H9 (cell line): ENCODE measurements around the gene PTPN22. TPM values are rescaled to one million over a fixed set of nuclear protein-coding genes. Genes with fewer than 3 reads are reported as not detected.

ENCODE experiments used
- DNase-seq: peaks from one replicate; pipeline ENCODE4 v3.0.0-alpha.2; 2017
- H2AFZ ChIP-seq: one replicate; pipeline ENCODE4 v1.6.1; 2013; ENCODE audit warnings: mild to moderate bottlenecking, low read length, control low read depth, moderate library complexity
- H2AK5ac ChIP-seq: 2 replicates; pipeline ENCODE4 v1.6.1; 2013; ENCODE audit warnings: low read length, control low read depth, mixed read lengths; ENCODE audit not compliant: insufficient read length
- H2BK120ac ChIP-seq: one replicate; pipeline ENCODE4 v1.6.1; 2013; ENCODE audit warnings: low read depth, mild to moderate bottlenecking, low read length, control low read depth, inconsistent platforms; ENCODE audit not compliant: poor library complexity, severe bottlenecking
- H2BK12ac ChIP-seq: 2 replicates; pipeline ENCODE4 v1.6.1; 2013; ENCODE audit warnings: low read length, control low read depth, mixed read lengths, low read depth; ENCODE audit not compliant: insufficient read length
- H2BK15ac ChIP-seq: 2 replicates; pipeline ENCODE4 v1.6.1; 2013; ENCODE audit warnings: low read depth, low read length, control low read depth
- H2BK20ac ChIP-seq: one replicate; pipeline ENCODE4 v1.6.1; 2013; ENCODE audit warnings: low read depth, mild to moderate bottlenecking, low read length, control low read depth, inconsistent platforms; ENCODE audit not compliant: poor library complexity, severe bottlenecking
- H2BK5ac ChIP-seq: 2 replicates; pipeline ENCODE4 v1.6.1; 2013; ENCODE audit warnings: low read length, control low read depth, mixed read lengths; ENCODE audit not compliant: insufficient read length
- H3K14ac ChIP-seq: 2 replicates; pipeline ENCODE4 v1.6.1; 2013; ENCODE audit warnings: low read length, control low read depth; ENCODE audit not compliant: insufficient read depth
- H3K18ac ChIP-seq: 2 replicates; pipeline ENCODE4 v1.6.1; 2013; ENCODE audit warnings: low read depth, mild to moderate bottlenecking, mixed read lengths, low read length, control low read depth; ENCODE audit not compliant: insufficient read length
- H3K23ac ChIP-seq: 2 replicates; pipeline ENCODE4 v1.6.1; 2013; ENCODE audit warnings: low read length, control low read depth, mixed read lengths, low read depth; ENCODE audit not compliant: insufficient read length
- H3K23me2 ChIP-seq: 2 replicates; pipeline ENCODE4 v1.6.1; 2013; ENCODE audit warnings: low read depth, mild to moderate bottlenecking, mixed read lengths, low read length, control low read depth; ENCODE audit not compliant: insufficient read length, poor library complexity, severe bottlenecking
- H3K27ac ChIP-seq: 2 replicates; pipeline ENCODE4 v1.5.1; 2013; ENCODE audit warnings: low read length, control low read depth, mixed read lengths, low read depth; ENCODE audit not compliant: insufficient read length
- H3K27me3 ChIP-seq: 2 replicates; pipeline ENCODE4 v1.6.1; 2013; ENCODE audit warnings: low read length, control low read depth, inconsistent platforms; ENCODE audit not compliant: insufficient read depth
- H3K4ac ChIP-seq: 2 replicates; pipeline ENCODE4 v1.6.1; 2013; ENCODE audit warnings: low read depth, mild to moderate bottlenecking, control low read depth, inconsistent platforms, low read length, moderate library complexity
- H3K4me1 ChIP-seq: 2 replicates; pipeline ENCODE4 v1.6.1; 2013; ENCODE audit warnings: low read length, control low read depth, inconsistent platforms; ENCODE audit not compliant: insufficient read depth
- H3K4me2 ChIP-seq: 2 replicates; pipeline ENCODE4 v1.6.1; 2013; ENCODE audit warnings: low read length, control low read depth, mixed read lengths; ENCODE audit not compliant: insufficient read length, insufficient read depth
- H3K56ac ChIP-seq: 2 replicates; pipeline ENCODE4 v1.6.1; 2013; ENCODE audit warnings: low read depth, mild to moderate bottlenecking, mixed read lengths, low read length, control low read depth; ENCODE audit not compliant: insufficient read length
- H3K79me1 ChIP-seq: 2 replicates; pipeline ENCODE4 v1.6.1; 2013; ENCODE audit warnings: low read depth, mild to moderate bottlenecking, moderate library complexity, low read length, control low read depth, inconsistent platforms; ENCODE audit not compliant: insufficient read depth, poor library complexity, severe bottlenecking
- H3K79me2 ChIP-seq: 2 replicates; pipeline ENCODE4 v1.6.1; 2013; ENCODE audit warnings: low read length, control low read depth, inconsistent platforms; ENCODE audit not compliant: insufficient read depth
- H3K9ac ChIP-seq: 2 replicates; pipeline ENCODE4 v1.6.1; 2013; ENCODE audit warnings: low read length, control low read depth, mixed read lengths; ENCODE audit not compliant: insufficient read length; ENCODE audit errors: extremely low read depth
- H3K9me3 ChIP-seq: one replicate; pipeline ENCODE4 v1.6.1; 2013; ENCODE audit warnings: low read depth, low read length, inconsistent platforms; ENCODE audit not compliant: control insufficient read depth
- H3T11ph ChIP-seq: one replicate; pipeline ENCODE4 v1.6.1; 2013; ENCODE audit warnings: mild to moderate bottlenecking, low read length, control low read depth, inconsistent platforms
- H4K20me1 ChIP-seq: one replicate; pipeline ENCODE4 v1.6.1; 2013; ENCODE audit not compliant: control insufficient read depth, insufficient read length, insufficient read depth
- H4K5ac ChIP-seq: 2 replicates; pipeline ENCODE4 v1.6.1; 2013; ENCODE audit warnings: low read depth, mild to moderate bottlenecking, mixed read lengths, low read length, control low read depth; ENCODE audit not compliant: insufficient read length
- H4K8ac ChIP-seq: replicated peaks from 2 replicates; pipeline ENCODE4 v1.6.1; 2013; ENCODE audit warnings: low read length, control low read depth, mixed read lengths, low read depth; ENCODE audit not compliant: insufficient read length
- H4K91ac ChIP-seq: 2 replicates; pipeline ENCODE4 v1.6.1; 2013; ENCODE audit warnings: low read depth, mild to moderate bottlenecking, moderate library complexity, mixed read lengths, low read length, control low read depth; ENCODE audit not compliant: insufficient read length
- H3K27ac Mint-ChIP-seq, 3 experiments: 2 replicates in 2 of 3; 3 replicates in 1 of 3; pipeline ENCODE4 v1.8.0; 2020 to 2021; ENCODE audit warnings: mixed read lengths in 3 of 3, mild to moderate bottlenecking in 1 of 3, moderate library complexity in 1 of 3
- H3K27me3 Mint-ChIP-seq: 2 replicates; pipeline ENCODE4 v1.8.0; 2021; ENCODE audit warnings: low read depth, mild to moderate bottlenecking, moderate library complexity, mixed read lengths
- H3K36me3 Mint-ChIP-seq, 3 experiments: 2 replicates in 2 of 3; 3 replicates in 1 of 3; pipeline ENCODE4 v1.8.0; 2020 to 2021; ENCODE audit warnings: low read depth in 3 of 3, mixed read lengths in 3 of 3; ENCODE audit not compliant: insufficient read depth in 1 of 3
- H3K4me1 Mint-ChIP-seq, 2 experiments: 2 replicates each; pipeline ENCODE4 v1.8.0; 2020; ENCODE audit warnings: mixed read lengths in 2 of 2
- H3K4me3 Mint-ChIP-seq, 2 experiments: 2 replicates in 1 of 2; 3 replicates in 1 of 2; pipeline ENCODE4 v1.8.0; 2020 to 2021; ENCODE audit warnings: mild to moderate bottlenecking in 2 of 2, mixed read lengths in 2 of 2, moderate library complexity in 1 of 2
- H3K9me3 Mint-ChIP-seq, 2 experiments: 2 replicates in 1 of 2; 3 replicates in 1 of 2; pipeline ENCODE4 v1.8.0; 2020; ENCODE audit warnings: mild to moderate bottlenecking in 2 of 2, mixed read lengths in 2 of 2, moderate library complexity in 1 of 2
- CTCF ChIP-seq: fragments of 200-600 bp; sonication (generic); conservative IDR thresholded peaks from 3 replicates; pipeline ENCODE4 v1.8.0; 2021; ENCODE audit warnings: antibody characterized with exemption, mild to moderate bottlenecking
- WGBS: extraction: QIAGEN DNeasy Blood & Tissue Kit; methylation state at CpG from one replicate; pipeline ENCODE4 v1.1.7; 2013; ENCODE audit warnings: missing lambda C conversion rate, low lambda C conversion rate, mixed read lengths; ENCODE audit not compliant: insufficient read length; ENCODE audit errors: extremely low coverage; 5-methylcytosine and 5-hydroxymethylcytosine counted together
- total RNA-seq: library from RNA; stranded (reverse); gene quantifications from 2 replicates; pipeline ENCODE4 v1.2.1, GENCODE V29; 2021

The PTPN22 gene
- total RNA-seq, 1 experiment from 2014 or later: not detected

DNA sequence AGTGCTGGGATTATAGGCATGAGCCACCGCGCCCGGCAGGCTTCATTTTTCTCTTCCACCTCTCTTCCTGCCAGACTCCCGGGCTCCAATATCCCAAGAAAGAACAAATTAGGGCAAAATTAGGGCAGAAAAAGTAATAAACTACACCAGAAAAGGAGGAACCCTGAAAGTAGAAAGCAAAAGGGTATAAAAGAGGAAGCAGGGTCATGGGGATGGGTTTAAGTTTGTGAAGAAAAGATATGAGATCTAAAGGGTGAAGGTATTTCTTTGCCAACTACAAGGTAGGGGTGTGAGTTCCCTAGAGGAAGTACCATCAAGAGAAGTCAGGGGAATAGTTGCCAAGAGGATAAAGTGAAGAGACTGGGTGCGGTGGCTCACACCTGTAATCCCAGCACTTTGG is 9.9 kb downstream of the PTPN22 start:
- Histone ChIP-seq H3K27ac (no peak overlapping the region), H3T11ph (no peak overlapping the region), H2AK5ac (no peak overlapping the region), H3K9ac (no peak overlapping the region), H4K5ac (no peak overlapping the region), H2AFZ (no peak overlapping the region), H3K4ac (no peak overlapping the region), H3K4me2 (no peak overlapping the region), H3K79me2 (no peaks in the 10 kb centered on the region), H3K79me1 (no peaks in the 10 kb centered on the region), H4K8ac (no peak overlapping the region), H2BK15ac (no peak overlapping the region), H4K20me1 (no peaks in the 10 kb centered on the region), H3K56ac (no peak overlapping the region), H2BK20ac (no peak overlapping the region), H3K18ac (no peak overlapping the region), H2BK12ac (no peak overlapping the region), H4K91ac (no peak overlapping the region), H2BK5ac (no peak overlapping the region), H2BK120ac (no peak overlapping the region), H3K27me3 (no peaks in the 10 kb centered on the region), H3K9me3 (no peaks in the 10 kb centered on the region), H3K23ac (no peak overlapping the region), H3K23me2 (no peaks in the 10 kb centered on the region), H3K14ac (no peak overlapping the region), H3K4me1 (no peaks in the 10 kb centered on the region)
- TF ChIP-seq CTCF: no peak
- H3K4me3 Mint-ChIP-seq: no peak overlapping the region
- no peaks in the 10 kb centered on the region; a peak in 1 of 4 replicates for H3K4me1 Mint-ChIP-seq
- H3K9me3 Mint-ChIP-seq: no peaks in the 10 kb centered on the region
- no peak for DNase-seq
- no peak overlapping the region for H3K27ac Mint-ChIP-seq
- H3K36me3 Mint-ChIP-seq: no peaks in the 10 kb centered on the region
- no peaks in the 10 kb centered on the region for H3K27me3 Mint-ChIP-seq
- WGBS: no CpG with 5 or more reads among the region's 5 CpGs
